Activated B cell treated with CpG ODN at 0.5 μM for 24 hours (primary cell): ENCODE data around the gene PLPPR1. TPM values are rescaled to one million over a fixed set of nuclear protein-coding genes. Genes with fewer than 3 reads are reported as not detected.

Experiments
- ATAC-seq: fragments of 200-7000 bp; cut with Tn5 transposase; one replicate; pipeline ENCODE4 v1.10.0; 2021; ENCODE audit warnings: low read depth, mild to moderate bottlenecking, moderate library complexity
- CTCF ChIA-PET: fragments of 350-600 bp; sonication (Branson Sonifier 250); formaldehyde crosslinking; loops from one replicate; lab custom pipeline; 2021; ENCODE audit warnings: antibody characterized with exemption; lab: Charles Lee
- POLR2A ChIA-PET: fragments of 350-600 bp; sonication (Branson Sonifier 250); formaldehyde crosslinking; loops from one replicate; lab custom pipeline; 2021; ENCODE audit warnings: antibody characterized with exemption; lab: Charles Lee
- DNase-seq: peaks from one replicate; pipeline ENCODE4 v3.0.0; 2022
- H3K27ac Mint-ChIP-seq: one replicate; pipeline ENCODE4 v1.8.0; 2020; ENCODE audit warnings: mixed read lengths
- H3K27me3 Mint-ChIP-seq: one replicate; pipeline ENCODE4 v1.8.0; 2021; ENCODE audit warnings: mixed read lengths
- H3K36me3 Mint-ChIP-seq: one replicate; pipeline ENCODE4 v1.8.0; 2021; ENCODE audit warnings: low read depth, mixed read lengths
- H3K4me1 Mint-ChIP-seq: one replicate; pipeline ENCODE4 v1.8.0; 2021; ENCODE audit warnings: mixed read lengths
- H3K4me3 Mint-ChIP-seq: one replicate; pipeline ENCODE4 v1.8.0; 2020; ENCODE audit warnings: mild to moderate bottlenecking, mixed read lengths
- H3K9me3 Mint-ChIP-seq: one replicate; pipeline ENCODE4 v1.8.0; 2020; ENCODE audit warnings: mixed read lengths
- CTCF ChIP-seq: fragments of 200-600 bp; IDR thresholded peaks from one replicate; pipeline ENCODE4 v1.8.0; 2022; ENCODE audit warnings: antibody characterized with exemption, mild to moderate bottlenecking
- intact Hi-C: fragments of 100-400 bp; cut with micrococcal nuclease; formaldehyde crosslinking; loops from one replicate; pipeline ENCODE4 v1.15.1; 2024
- total RNA-seq: library from RNA; stranded (reverse); gene quantifications from 2 replicates; pipeline ENCODE4 v1.2.3, GENCODE V29; 2022

PLPPR1 gene
- total RNA-seq, 1 donor from 2014 or later: not detected

GRCh38 chr9:101005246-101005645 lies 23.3 kb upstream of the PLPPR1 start:
- TF ChIP-seq CTCF: no peak
- DNase-seq (no peak), ATAC-seq (no peak)
- CTCF ChIA-PET: no interaction called here
- Mint-ChIP-seq H3K9me3 (peaks cover 7% of the 10 kb centered on the region), H3K4me1 (no peaks in the 10 kb centered on the region), H3K4me3 (no peak overlapping the region), H3K27ac (no peak overlapping the region), H3K36me3 (no peaks in the 10 kb centered on the region), H3K27me3 (no peaks in the 10 kb centered on the region)
- POLR2A ChIA-PET: no interaction called here
- intact Hi-C loops: no loop called here

DNA sequence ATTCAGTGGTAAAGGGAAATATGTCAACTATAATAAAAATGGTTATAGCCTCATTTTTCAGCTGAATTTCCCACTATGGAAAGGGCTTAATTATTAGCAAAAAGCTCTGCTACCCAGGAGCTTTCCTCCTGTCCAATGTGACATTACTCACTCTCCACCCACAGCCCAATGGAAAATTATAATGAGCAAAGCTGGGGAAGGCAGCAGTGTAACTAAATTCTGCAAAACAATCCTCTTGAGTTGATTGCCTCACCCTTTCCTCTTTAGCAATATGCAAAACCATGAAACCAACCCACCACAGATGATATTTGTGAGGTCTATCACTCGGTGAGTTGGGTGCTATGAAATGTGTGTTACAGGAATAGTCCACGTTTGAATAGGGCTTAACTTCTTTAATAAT lies 14.0 kb upstream of the PLPPR1 start:
- H3K27ac Mint-ChIP-seq: no peak overlapping the region
- DNase-seq: no peak
- H3K9me3 Mint-ChIP-seq: peaks cover 2% of the 10 kb centered on the region
- no peaks in the 10 kb centered on the region for H3K36me3 Mint-ChIP-seq
- no peak for TF ChIP-seq CTCF
- H3K4me3 Mint-ChIP-seq: no peak overlapping the region
- intact Hi-C loops: no loop called here
- no peaks in the 10 kb centered on the region for H3K4me1 Mint-ChIP-seq
- ChIA-PET POLR2A (no interaction called here), CTCF (no interaction called here)
- no peaks in the 10 kb centered on the region for H3K27me3 Mint-ChIP-seq
- ATAC-seq: no peak

DNA sequence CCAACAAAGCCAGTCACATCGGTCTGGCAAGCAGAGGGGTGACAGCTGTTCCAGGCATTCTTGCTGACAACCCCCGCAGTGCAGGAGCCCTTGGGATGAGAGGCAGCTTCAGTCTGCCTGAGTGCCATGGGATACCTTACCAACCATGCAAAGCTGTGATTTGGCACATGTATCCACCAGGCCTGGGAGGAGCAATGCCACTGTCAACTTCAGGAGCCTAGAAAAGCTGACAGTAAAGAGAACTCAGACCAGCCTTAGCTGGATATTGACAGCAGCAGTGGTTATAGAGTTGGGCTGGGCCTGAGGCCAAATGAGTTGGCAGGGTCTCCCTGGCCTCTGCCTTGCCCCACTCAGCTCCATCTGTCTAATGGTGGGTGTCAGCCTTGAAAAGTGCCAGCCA lies 10.1 kb upstream of the PLPPR1 start:
- no peak for ATAC-seq
- TF ChIP-seq CTCF: no peak
- intact Hi-C loops: no loop called here
- no peaks in the 10 kb centered on the region for H3K36me3 Mint-ChIP-seq
- ChIA-PET POLR2A (no interaction called here), CTCF (no interaction called here)
- no peak for DNase-seq
- no peak overlapping the region for H3K27ac Mint-ChIP-seq
- H3K27me3 Mint-ChIP-seq: peaks cover 4% of the 10 kb centered on the region
- no peak overlapping the region for H3K4me3 Mint-ChIP-seq
- H3K9me3 Mint-ChIP-seq: peaks cover 2% of the 10 kb centered on the region
- H3K4me1 Mint-ChIP-seq: no peaks in the 10 kb centered on the region

- Mint-ChIP-seq H3K9me3 (no peaks in the 10 kb centered on the region), H3K4me1 (no peaks in the 10 kb centered on the region), H3K27ac (no peak overlapping the region), H3K36me3 (no peaks in the 10 kb centered on the region), H3K4me3 (no peak overlapping the region), H3K27me3 (peaks cover 17% of the 10 kb centered on the region)
- POLR2A ChIA-PET: no interaction called here
- DNase-seq: no peak
- no peak for TF ChIP-seq CTCF
- CTCF ChIA-PET: no interaction called here
- no peak for ATAC-seq
- intact Hi-C loops: no loop called here
Measured at GRCh38 chr9:101022704-101023103, 5.8 kb upstream of the PLPPR1 start.

GRCh38 chr9:101025940-101026339 lies 2.6 kb upstream of the PLPPR1 start:
- no peaks in the 10 kb centered on the region for H3K9me3 Mint-ChIP-seq
- TF ChIP-seq CTCF: no peak
- H3K36me3 Mint-ChIP-seq: no peaks in the 10 kb centered on the region
- DNase-seq (no peak), ATAC-seq (no peak)
- POLR2A ChIA-PET: no interaction called here
- intact Hi-C loops: no loop called here
- H3K4me3 Mint-ChIP-seq: no peak overlapping the region
- H3K27ac Mint-ChIP-seq: no peak overlapping the region
- no peaks in the 10 kb centered on the region for H3K4me1 Mint-ChIP-seq
- CTCF ChIA-PET: no interaction called here
- peaks cover 38% of the 10 kb centered on the region for H3K27me3 Mint-ChIP-seq
